B cell (primary cell): Measurements from ENCODE around the gene RBM6. TPM values are rescaled to one million over a fixed set of nuclear protein-coding genes. Genes with fewer than 3 reads are reported as not detected.

Source experiments
- ATAC-seq: fragments of 200-7000 bp; cut with Tn5 transposase; one replicate; pipeline ENCODE4 v1.10.0; 2021; ENCODE audit warnings: low read depth, mild to moderate bottlenecking, moderate number of reproducible peaks, moderate library complexity
- CTCF ChIA-PET: fragments of 350-600 bp; sonication (Branson Sonifier 250); formaldehyde crosslinking; loops from one replicate; lab custom pipeline; 2021; ENCODE audit warnings: antibody characterized with exemption, inconsistent platforms; lab: Charles Lee
- POLR2A ChIA-PET: fragments of 350-600 bp; sonication (Branson Sonifier 250); formaldehyde crosslinking; loops from one replicate; lab custom pipeline; 2021; ENCODE audit warnings: antibody characterized with exemption; lab: Charles Lee
- DNase-seq: peaks from one replicate; pipeline ENCODE4 v3.0.0; 2013
- H2AFZ ChIP-seq: 2 replicates; pipeline ENCODE4 v1.6.1; 2012; ENCODE audit warnings: mild to moderate bottlenecking, low read depth, low read length; ENCODE audit not compliant: insufficient read depth, poor library complexity, severe bottlenecking
- H3K27ac ChIP-seq, 2 donors: 1 replicate in 1 of 2; 2 replicates in 1 of 2; pipeline ENCODE4 v1.5.1; 2012 to 2013; ENCODE audit warnings: low read length in 2 of 2, mild to moderate bottlenecking in 2 of 2, moderate library complexity in 1 of 2
- H3K27me3 ChIP-seq, 4 experiments: fragments of 200-600 bp in 1 of 4; sonication (generic) in 1 of 4; replicated peaks in 1 of 4; 1 replicate in 2 of 4; 2 replicates in 2 of 4; pipeline versions ENCODE4 v1.6.1 to v1.7.0; 2013 to 2016; ENCODE audit warnings: low read length in 3 of 4, mild to moderate bottlenecking in 2 of 4, mixed read lengths in 1 of 4, moderate library complexity in 1 of 4; ENCODE audit not compliant: insufficient read depth in 4 of 4, control insufficient read depth in 3 of 4; ENCODE audit errors: control extremely low read depth in 1 of 4
- H3K36me3 ChIP-seq, 2 experiments: replicated peaks in 1 of 2; 1 replicate in 1 of 2; 2 replicates in 1 of 2; pipeline versions ENCODE4 v1.6.1 to v1.7.1; 2013; ENCODE audit warnings: low read length in 1 of 2; ENCODE audit not compliant: insufficient read depth in 2 of 2, control insufficient read depth in 1 of 2; ENCODE audit errors: control extremely low read depth in 1 of 2, extremely low read depth in 1 of 2
- H3K4me1 ChIP-seq, 2 donors: fragments of 200-600 bp in 1 of 2; sonication (generic) in 1 of 2; 1 replicate in 1 of 2; 2 replicates in 1 of 2; pipeline versions ENCODE4 v1.5.1 to v1.6.1; 2013 to 2017; ENCODE audit warnings: low read length in 2 of 2; ENCODE audit not compliant: control insufficient read depth in 2 of 2, insufficient read depth in 2 of 2
- H3K4me2 ChIP-seq: replicated peaks from 2 replicates; pipeline ENCODE3; 2012; ENCODE audit warnings: mild to moderate bottlenecking, low read depth, low read length; ENCODE audit not compliant: poor library complexity, severe bottlenecking
- H3K4me3 ChIP-seq, 5 experiments: fragments of 200-600 bp in 1 of 5; sonication (generic) in 1 of 5; 1 replicate in 3 of 5; 2 replicates in 2 of 5; pipeline versions ENCODE4 v1.5.1 to v1.7.0; 2011 to 2016; ENCODE audit warnings: low read length in 4 of 5, mild to moderate bottlenecking in 4 of 5, low read depth in 2 of 5, control low read depth in 1 of 5, moderate library complexity in 1 of 5; ENCODE audit not compliant: insufficient read depth in 1 of 5; ENCODE audit errors: control extremely low read depth in 1 of 5, extremely low read depth in 1 of 5
- H3K79me2 ChIP-seq: fragments of 200-600 bp; sonication (generic); one replicate; pipeline ENCODE4 v1.6.0; 2016; ENCODE audit warnings: low read length; ENCODE audit not compliant: control insufficient read depth, insufficient read depth
- H3K9ac ChIP-seq: fragments of 200-600 bp; sonication (generic); 2 replicates; pipeline ENCODE4 v1.6.1; 2017; ENCODE audit warnings: mild to moderate bottlenecking, low read length, moderate library complexity
- H3K9me3 ChIP-seq, 3 donors: one replicate each; pipeline versions ENCODE4 v1.6.1 to v1.7.1; 2013; ENCODE audit warnings: low read length in 2 of 3; ENCODE audit not compliant: control insufficient read depth in 2 of 3, insufficient read depth in 1 of 3; ENCODE audit errors: control extremely low read depth in 1 of 3
- H4K20me1 ChIP-seq: 2 replicates; pipeline ENCODE4 v1.6.0; 2012; ENCODE audit warnings: mild to moderate bottlenecking, low read length; ENCODE audit not compliant: insufficient read depth, control insufficient read depth, poor library complexity, severe bottlenecking
- H3K27ac Mint-ChIP-seq: one replicate; pipeline ENCODE4 v1.8.0; 2021; ENCODE audit warnings: mixed read lengths
- H3K27me3 Mint-ChIP-seq: one replicate; pipeline ENCODE4 v1.8.0; 2021; ENCODE audit warnings: mixed read lengths
- H3K4me1 Mint-ChIP-seq: one replicate; pipeline ENCODE4 v1.8.0; 2021; ENCODE audit warnings: mixed read lengths
- H3K4me3 Mint-ChIP-seq: one replicate; pipeline ENCODE4 v1.8.0; 2021; ENCODE audit warnings: mixed read lengths
- H3K9me3 Mint-ChIP-seq: one replicate; pipeline ENCODE4 v1.8.0; 2022; ENCODE audit warnings: mixed read lengths; ENCODE audit not compliant: insufficient read depth
- EZH2 ChIP-seq: IDR thresholded peaks from 2 replicates; pipeline ENCODE4 v1.6.1; 2012; ENCODE audit warnings: borderline replicate concordance, low read depth, mild to moderate bottlenecking, moderate library complexity, low read length; ENCODE audit not compliant: insufficient read depth, poor library complexity, severe bottlenecking
- WGBS: methylation state at CpG from one replicate; pipeline ENCODE4 v1.1.5; 2013; ENCODE audit warnings: missing lambda C conversion rate; ENCODE audit not compliant: insufficient coverage; 5-methylcytosine and 5-hydroxymethylcytosine counted together
- intact Hi-C: fragments of 100-400 bp; cut with micrococcal nuclease; formaldehyde crosslinking; loops from one replicate; pipeline ENCODE4 v1.10.0; 2022
- polyA plus RNA-seq: library from polyadenylated mRNA; depleted of rRNA; stranded (reverse); fragments of >200 nt; gene quantifications from 2 replicates; pipeline ENCODE4 v1.2.3, GENCODE V29; 2012
- total RNA-seq, 2 donors: library from RNA; stranded (reverse); fragments of 120-200 nt in 1 of 2; gene quantifications; 1 replicate in 1 of 2; 2 replicates in 1 of 2; pipeline versions ENCODE4 v1.2.3 to v1.2.4, GENCODE V29; 2013 to 2022
- TF ChIP-seq, protein P1 (sequence below): fragments of 200-600 bp; IDR thresholded peaks from one replicate; pipeline ENCODE4 v1.8.0; 2022; ENCODE audit warnings: antibody characterized with exemption, mild to moderate bottlenecking

RBM6 gene
- total and polyA plus RNA-seq, 2 donors (not counting 1 experiment from before 2014, with no cell fraction given) = 223 to 285 TPM

DNA sequence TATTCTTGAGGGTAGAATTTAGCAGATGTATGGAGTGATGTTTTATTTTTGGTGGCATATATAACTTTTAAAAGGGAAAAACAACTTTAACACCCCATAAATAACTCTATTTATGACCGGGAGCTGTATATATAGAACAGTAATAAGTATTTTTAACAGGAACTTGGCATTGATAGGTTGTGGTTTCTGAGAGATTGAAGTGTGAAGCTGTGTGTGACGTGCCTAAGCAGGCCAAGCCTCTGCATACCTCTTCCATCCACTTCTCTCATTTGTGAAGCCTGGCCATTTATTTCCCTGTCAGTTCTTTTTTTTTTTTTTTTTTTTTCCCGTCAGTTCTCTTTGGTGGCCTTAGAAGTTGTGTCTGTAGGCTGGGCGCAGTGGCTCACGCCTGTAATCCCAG is 171.8 kb downstream of the RBM6 start:
- Histone ChIP-seq H3K27me3 (no peaks in the 10 kb centered on the region), H3K9ac (no peak overlapping the region), H3K4me1 (peaks cover 0 to 4% of the 10 kb centered on the region in 2 donors), H3K4me2 (no peak overlapping the region), H3K27ac (peak overlapping the region in 1 of 2 donors; percentile 32), H3K9me3 (no peaks in the 10 kb centered on the region), H2AFZ (no peak overlapping the region), H3K79me2 (peaks cover 4% of the 10 kb centered on the region), H3K36me3 (peaks cover 5 to 98% of the 10 kb centered on the region in 2 experiments), H4K20me1 (peaks cover 50% of the 10 kb centered on the region), H3K4me3 (no peak overlapping the region)
- H3K4me3 Mint-ChIP-seq = no peak overlapping the region
- no peak overlapping the region for H3K27ac Mint-ChIP-seq
- intact Hi-C loops = no loop called here
- ATAC-seq (no peak), DNase-seq (no peak)
- no peaks in the 10 kb centered on the region for H3K27me3 Mint-ChIP-seq
- H3K9me3 Mint-ChIP-seq = no peaks in the 10 kb centered on the region
- CTCF ChIA-PET = interaction anchor here (0.7 to 1.2 kb wide), 5 partner anchors 9 to 146 kb away, joined by 3 read pairs; no protein-coding TSS in a partner anchor
- no CpG with 5 or more reads among the region's 5 CpGs for WGBS
- no peak for TF ChIP-seq EZH2
- TF ChIP-seq, protein P1, sequence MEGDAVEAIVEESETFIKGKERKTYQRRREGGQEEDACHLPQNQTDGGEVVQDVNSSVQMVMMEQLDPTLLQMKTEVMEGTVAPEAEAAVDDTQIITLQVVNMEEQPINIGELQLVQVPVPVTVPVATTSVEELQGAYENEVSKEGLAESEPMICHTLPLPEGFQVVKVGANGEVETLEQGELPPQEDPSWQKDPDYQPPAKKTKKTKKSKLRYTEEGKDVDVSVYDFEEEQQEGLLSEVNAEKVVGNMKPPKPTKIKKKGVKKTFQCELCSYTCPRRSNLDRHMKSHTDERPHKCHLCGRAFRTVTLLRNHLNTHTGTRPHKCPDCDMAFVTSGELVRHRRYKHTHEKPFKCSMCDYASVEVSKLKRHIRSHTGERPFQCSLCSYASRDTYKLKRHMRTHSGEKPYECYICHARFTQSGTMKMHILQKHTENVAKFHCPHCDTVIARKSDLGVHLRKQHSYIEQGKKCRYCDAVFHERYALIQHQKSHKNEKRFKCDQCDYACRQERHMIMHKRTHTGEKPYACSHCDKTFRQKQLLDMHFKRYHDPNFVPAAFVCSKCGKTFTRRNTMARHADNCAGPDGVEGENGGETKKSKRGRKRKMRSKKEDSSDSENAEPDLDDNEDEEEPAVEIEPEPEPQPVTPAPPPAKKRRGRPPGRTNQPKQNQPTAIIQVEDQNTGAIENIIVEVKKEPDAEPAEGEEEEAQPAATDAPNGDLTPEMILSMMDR = no peak
- POLR2A ChIA-PET = interaction anchor here (0.7 kb wide), 3 partner anchors 45 to 743 kb away, joined by 3 to 9 read pairs (median 7); no protein-coding TSS in a partner anchor
- H3K4me1 Mint-ChIP-seq = peaks cover 3% of the 10 kb centered on the region

DNA sequence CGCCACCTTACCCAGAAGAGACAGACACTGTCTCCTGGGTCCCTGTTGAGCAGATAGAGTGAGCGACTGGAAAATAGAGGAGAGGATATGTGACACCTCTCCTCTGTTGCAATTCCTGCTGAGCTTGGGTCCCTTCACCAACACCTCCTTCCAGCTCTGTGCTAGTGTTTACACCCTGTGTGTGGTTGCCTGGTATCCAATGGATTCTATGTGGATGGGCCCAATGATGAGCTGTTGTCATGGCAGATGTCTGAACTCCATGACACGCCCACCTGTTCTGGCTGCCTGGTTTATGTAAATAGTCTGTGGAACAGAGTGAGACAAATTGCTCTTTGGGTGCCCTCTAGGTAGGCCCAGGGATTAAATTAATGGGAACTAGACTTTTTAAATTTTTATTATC is 172.5 kb downstream of the RBM6 start:
- no peak overlapping the region for H3K9ac ChIP-seq
- intact Hi-C loops = no loop called here
- no peak overlapping the region for H2AFZ ChIP-seq
- H3K4me3 ChIP-seq = no peak overlapping the region
- DNase-seq (no peak), ATAC-seq (no peak)
- H3K9me3 Mint-ChIP-seq = no peaks in the 10 kb centered on the region
- no peaks in the 10 kb centered on the region for H3K27me3 Mint-ChIP-seq
- H4K20me1 ChIP-seq = peaks cover 43% of the 10 kb centered on the region
- H3K79me2 ChIP-seq = peaks cover 4% of the 10 kb centered on the region
- peaks cover 2 to 98% of the 10 kb centered on the region in 2 experiments for H3K36me3 ChIP-seq
- H3K27ac Mint-ChIP-seq = no peak overlapping the region
- no peaks in the 10 kb centered on the region for H3K27me3 ChIP-seq
- WGBS = 94% methylated on average over 2 of the region's 3 CpGs
- ChIA-PET CTCF (interaction anchor here (0.7 to 1.9 kb wide), 4 partner anchors 8 to 40 kb away, joined by 3 to 8 read pairs (median 3); no protein-coding TSS in a partner anchor), POLR2A (interaction anchor here (0.7 kb wide), 3 partner anchors 44 to 886 kb away, joined by 3 to 9 read pairs (median 3); no protein-coding TSS in a partner anchor)
- H3K4me1 Mint-ChIP-seq = peaks cover 3% of the 10 kb centered on the region
- peaks cover 0 to 4% of the 10 kb centered on the region in 2 donors for H3K4me1 ChIP-seq
- no peaks in the 10 kb centered on the region for H3K9me3 ChIP-seq
- H3K4me3 Mint-ChIP-seq = no peak overlapping the region
- H3K4me2 ChIP-seq = no peak overlapping the region
- no peak for TF ChIP-seq EZH2
- TF ChIP-seq, protein P1 = no peak
- H3K27ac ChIP-seq = peak overlapping the region in 1 of 2 donors; percentile 46
